ENCODE results near the gene TPX2. TPM values are rescaled to one million over a fixed set of nuclear protein-coding genes. Genes with fewer than 3 reads are reported as not detected.

TPX2 gene
- total RNA-seq, 4 donors from 2014 or later, result 3.2 to 15.7 (median 7.8) TPM

- intact Hi-C loops (cut with DNase I; ENCODE audit: low total_unique reads) (no loop called here), in situ Hi-C loops (cut with MboI; ENCODE audit: low pct_ligation_motif_present in 1 of 4, low pct_unique_long_range_greater_than_20kb in 1 of 4, low sequenced_read_pairs in 3 of 4) (loop anchor here in 1 of 4 donors (25.0 kb wide), 1 partner anchor 187 kb away; no protein-coding TSS in a partner anchor)
- Histone ChIP-seq H3K4me1 (no peaks in the 10 kb centered on the region), H3K27ac (no peak overlapping the region), H3K9me3 (no peaks in the 10 kb centered on the region), H3K27me3 (no peaks in the 10 kb centered on the region), H3K36me3 (no peaks in the 10 kb centered on the region), H3K4me3 (no peak overlapping the region)
- TF ChIP-seq CTCF (IDR thresholded peaks at IDR 0.05), result no peak
- TF ChIP-seq POLR2A (IDR thresholded peaks at IDR 0.05), result no peak
- no peak for TF ChIP-seq EP300 (IDR thresholded peaks at IDR 0.05; ENCODE audit: low read depth)
- TF ChIP-seq POLR2AphosphoS5 (IDR thresholded peaks at IDR 0.05), result no peak
- WGBS, 2 donors (ENCODE audit: low coverage in 1 of 2), result 94 to 98% methylated on average over 5 to 8 of the region's 8 CpGs
- DNase-seq, result no peak
Observed at GRCh38 chr20:31749223-31749622, 10.1 kb downstream of the TPX2 start.

DNA sequence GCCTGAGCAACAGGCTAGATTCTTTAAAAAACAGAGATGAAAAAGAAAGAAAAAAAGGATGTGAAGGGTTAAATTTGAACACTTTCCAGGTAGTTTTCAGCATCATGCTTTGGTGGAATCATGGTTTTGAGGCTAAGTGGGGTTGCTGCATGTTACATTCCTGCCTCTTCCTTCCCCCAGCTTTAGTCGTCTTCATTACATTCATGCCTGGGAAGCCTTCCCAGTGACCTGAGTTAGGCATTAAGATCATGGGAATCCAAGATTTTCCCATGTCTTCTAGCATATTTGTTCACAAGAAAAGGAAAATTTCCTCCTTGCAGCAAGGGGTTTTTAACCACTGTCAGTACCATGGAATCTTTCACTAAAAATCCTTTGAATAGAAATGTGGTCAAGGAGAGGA lies 12.0 kb downstream of the TPX2 start:
- DNase-seq, result no peak
- 79 to 81% methylated on average over 1 of the region's 1 CpG for WGBS, 2 donors (ENCODE audit: low coverage in 1 of 2)

DNA sequence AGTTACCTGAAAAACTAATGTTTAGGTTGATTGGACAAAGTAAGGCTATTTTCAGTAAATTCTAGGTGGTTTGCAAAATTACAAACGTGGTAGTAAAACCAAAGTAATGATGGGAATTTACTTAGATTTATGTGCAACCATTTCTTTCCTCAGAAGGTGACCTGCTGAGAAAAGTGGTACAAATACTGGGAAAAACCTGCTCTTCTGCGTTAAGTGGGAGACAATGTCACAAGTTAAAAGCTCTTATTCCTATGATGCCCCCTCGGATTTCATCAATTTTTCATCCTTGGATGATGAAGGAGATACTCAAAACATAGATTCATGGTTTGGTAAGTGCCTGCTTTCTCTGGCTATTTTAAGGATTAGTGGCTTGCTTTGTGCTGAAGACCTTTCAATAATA lies 18.2 kb downstream of the TPX2 start:
- no peak for TF ChIP-seq POLR2AphosphoS5 (IDR thresholded peaks at IDR 0.05)
- TF ChIP-seq CTCF (IDR thresholded peaks at IDR 0.05), result no peak
- no peak for TF ChIP-seq EP300 (IDR thresholded peaks at IDR 0.05; ENCODE audit: low read depth)
- no peak for TF ChIP-seq POLR2A (IDR thresholded peaks at IDR 0.05)
- Histone ChIP-seq H3K27ac (no peak overlapping the region), H3K4me1 (no peaks in the 10 kb centered on the region), H3K27me3 (no peaks in the 10 kb centered on the region), H3K4me3 (no peak overlapping the region), H3K36me3 (no peaks in the 10 kb centered on the region), H3K9me3 (no peaks in the 10 kb centered on the region)
- intact Hi-C loops (cut with DNase I; ENCODE audit: low total_unique reads) (no loop called here), in situ Hi-C loops (cut with MboI; ENCODE audit: low pct_ligation_motif_present in 1 of 4, low pct_unique_long_range_greater_than_20kb in 1 of 4, low sequenced_read_pairs in 3 of 4) (no loop called here)
- WGBS, 2 donors (ENCODE audit: low coverage in 1 of 2), result 89 to 97% methylated on average over 3 of the region's 3 CpGs
- DNase-seq, result no peak

More for the DNA sequence above, 12.0 kb downstream of the TPX2 start:
- H3K36me3 ChIP-seq, result no peaks in the 10 kb centered on the region
- H3K9me3 ChIP-seq, result no peaks in the 10 kb centered on the region
- H3K27me3 ChIP-seq, result no peaks in the 10 kb centered on the region
- no peak overlapping the region for H3K27ac ChIP-seq
- no peaks in the 10 kb centered on the region for H3K4me1 ChIP-seq
- intact Hi-C loops (cut with DNase I; ENCODE audit: low total_unique reads), result no loop called here
- in situ Hi-C loops (cut with MboI; ENCODE audit: low pct_ligation_motif_present in 1 of 4, low pct_unique_long_range_greater_than_20kb in 1 of 4, low sequenced_read_pairs in 3 of 4), result no loop called here
- TF ChIP-seq POLR2A (IDR thresholded peaks at IDR 0.05) (no peak), CTCF (IDR thresholded peaks at IDR 0.05) (no peak), EP300 (IDR thresholded peaks at IDR 0.05; ENCODE audit: low read depth) (no peak), POLR2AphosphoS5 (IDR thresholded peaks at IDR 0.05) (no peak)
- no peak overlapping the region for H3K4me3 ChIP-seq

DNA sequence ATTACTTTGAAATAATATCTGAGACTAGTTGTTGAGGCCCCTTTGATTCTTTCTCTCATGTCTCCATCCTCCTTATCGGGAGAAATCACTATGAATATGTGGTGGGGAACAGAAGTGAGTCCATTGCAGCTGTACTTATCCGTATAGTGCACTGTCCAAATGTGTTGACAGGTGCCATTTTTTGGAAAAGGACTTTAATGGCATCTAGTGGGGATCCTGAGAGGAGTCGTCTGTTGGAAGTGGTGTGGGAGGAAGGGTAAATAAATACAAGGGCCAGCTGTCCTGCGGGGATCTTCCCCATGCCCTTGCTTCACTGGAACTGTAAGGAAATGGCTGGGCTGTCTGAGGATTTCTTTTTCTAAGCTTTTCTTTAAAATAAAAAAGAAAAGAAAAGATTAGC lies 19.4 kb downstream of the TPX2 start:
- no peaks in the 10 kb centered on the region for H3K4me1 ChIP-seq
- no peaks in the 10 kb centered on the region for H3K36me3 ChIP-seq
- H3K9me3 ChIP-seq, result no peaks in the 10 kb centered on the region
- WGBS, 2 donors (ENCODE audit: low coverage in 1 of 2), result 78 to 83% methylated on average over 4 of the region's 4 CpGs
- intact Hi-C loops (cut with DNase I; ENCODE audit: low total_unique reads) (no loop called here), in situ Hi-C loops (cut with MboI; ENCODE audit: low pct_ligation_motif_present in 1 of 4, low pct_unique_long_range_greater_than_20kb in 1 of 4, low sequenced_read_pairs in 3 of 4) (no loop called here)
- H3K27ac ChIP-seq, result no peak overlapping the region
- no peak overlapping the region for H3K4me3 ChIP-seq
- H3K27me3 ChIP-seq, result no peaks in the 10 kb centered on the region
- no peak for DNase-seq
- no peak for TF ChIP-seq POLR2A (IDR thresholded peaks at IDR 0.05)
- TF ChIP-seq POLR2AphosphoS5 (IDR thresholded peaks at IDR 0.05), result no peak
- TF ChIP-seq EP300 (IDR thresholded peaks at IDR 0.05; ENCODE audit: low read depth), result no peak
- TF ChIP-seq CTCF (IDR thresholded peaks at IDR 0.05), result no peak
